GM12892 (cell line): ENCODE measurements around the gene ADGRG6.

Experiments used
- POLR2A ChIP-seq: IDR thresholded peaks from 2 replicates; pipeline ENCODE4 v1.6.1; 2011; ENCODE audit warnings: low read depth, low read length, control low read depth
- POLR2AphosphoS5 ChIP-seq: IDR thresholded peaks from 2 replicates; pipeline ENCODE4 v1.6.1; 2011; ENCODE audit warnings: low read depth, low read length, control low read depth
- TAF1 ChIP-seq: IDR thresholded peaks from 2 replicates; pipeline ENCODE4 v1.6.1; 2011; ENCODE audit warnings: low read depth, mild to moderate bottlenecking, control low read depth, low read length, borderline replicate concordance

DNA sequence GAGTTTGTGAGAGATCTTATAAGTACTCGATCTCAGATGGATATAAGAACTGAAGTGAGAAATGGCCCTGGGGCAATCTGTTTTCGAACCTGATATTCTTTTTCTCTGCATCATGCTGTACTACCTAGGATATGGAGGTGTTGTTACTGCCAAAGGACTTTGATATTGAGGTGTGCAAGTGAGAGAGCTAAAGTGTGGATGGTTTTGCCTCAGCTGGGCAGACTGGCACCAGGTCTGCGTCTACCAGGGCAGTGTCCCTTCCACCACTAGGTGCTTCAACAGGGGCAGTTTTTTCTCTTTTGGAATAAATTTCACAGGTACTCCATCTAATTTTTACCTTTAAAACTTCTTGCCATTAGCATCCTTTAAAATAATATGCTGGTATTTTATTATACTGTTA, 35.0 kb downstream of the ADGRG6 start:
- TF ChIP-seq POLR2A (no peak), POLR2AphosphoS5 (no peak), TAF1 (no peak)
